GM12892 (cell line): ENCODE results near the gene MND1.

Experiments
- POLR2A ChIP-seq: IDR thresholded peaks from 2 replicates; pipeline ENCODE4 v1.6.1; 2011; ENCODE audit warnings: low read depth, low read length, control low read depth
- POLR2AphosphoS5 ChIP-seq: IDR thresholded peaks from 2 replicates; pipeline ENCODE4 v1.6.1; 2011; ENCODE audit warnings: low read depth, low read length, control low read depth
- TAF1 ChIP-seq: IDR thresholded peaks from 2 replicates; pipeline ENCODE4 v1.6.1; 2011; ENCODE audit warnings: low read depth, mild to moderate bottlenecking, control low read depth, low read length, borderline replicate concordance

DNA sequence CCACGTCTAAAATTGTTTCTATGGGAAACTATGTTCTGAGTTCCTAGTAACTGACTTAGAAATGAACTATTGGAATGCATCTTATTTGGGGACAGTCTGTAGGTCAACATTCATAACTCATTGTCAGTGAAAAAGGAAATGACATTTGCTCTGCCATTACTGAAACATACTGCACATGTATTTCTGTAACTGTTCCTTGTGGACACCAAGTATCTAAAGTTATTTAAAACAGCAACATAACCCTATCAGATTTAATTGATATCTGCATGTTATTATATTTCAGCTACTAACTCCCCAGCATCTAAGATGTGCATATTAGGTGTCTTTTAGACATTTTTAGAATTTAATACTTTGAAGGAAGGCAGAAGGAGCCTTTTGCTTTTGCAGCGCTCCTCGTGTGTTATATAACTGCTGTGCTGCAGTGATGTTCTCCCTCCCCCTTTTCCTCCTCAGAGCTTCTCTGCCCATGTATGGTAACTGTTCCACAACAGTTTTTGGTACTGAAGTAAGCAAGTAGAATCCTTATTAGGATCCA is 84.5 kb downstream of the MND1 start:
- TF ChIP-seq POLR2AphosphoS5, result no peak
- no peak for TF ChIP-seq TAF1
- TF ChIP-seq POLR2A, result no peak
